ENCODE results near the gene ASB10.

The ASB10 gene

DNA sequence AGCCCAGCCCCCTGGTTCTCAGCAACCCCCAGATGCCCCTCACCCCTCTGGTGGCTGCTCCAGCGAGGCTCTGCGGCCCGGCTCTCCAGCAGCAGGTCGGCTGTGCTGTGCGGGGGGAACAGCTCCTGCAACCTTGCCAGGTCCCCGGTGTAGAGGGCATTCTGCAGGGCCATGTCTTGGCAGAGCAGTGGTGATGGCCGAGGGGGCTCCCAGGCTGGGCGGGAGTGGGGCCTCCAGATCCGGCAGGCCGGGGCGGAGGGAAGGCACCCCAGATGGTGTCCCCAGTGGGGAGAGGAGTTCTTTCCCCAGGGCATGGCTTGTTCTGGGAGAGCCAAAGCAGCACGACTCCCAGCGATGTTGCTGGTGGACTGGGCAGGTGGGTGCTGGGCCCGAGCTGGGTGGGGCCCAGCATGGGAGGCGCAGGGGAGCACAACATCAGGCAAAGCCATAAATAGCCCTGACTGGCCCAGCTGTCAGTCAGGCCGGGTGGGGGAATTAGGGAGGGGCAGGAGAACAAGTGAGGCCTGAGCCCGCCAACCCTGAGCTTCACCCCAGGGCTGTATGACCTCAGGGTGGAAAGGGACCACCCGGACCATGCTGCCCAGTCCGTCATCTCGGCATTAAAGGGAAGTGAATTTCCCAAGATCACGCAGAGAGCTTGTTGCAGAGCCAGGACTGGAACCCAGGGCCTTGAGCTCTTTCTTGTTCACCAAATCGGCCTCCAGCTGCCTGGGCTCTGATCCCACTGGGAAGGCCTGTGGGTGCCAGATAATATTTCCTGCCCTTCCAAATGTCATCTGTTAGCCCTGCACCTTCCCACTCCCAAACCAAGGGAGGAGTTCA lies 580 bp upstream of the ASB10 start:
- Mint-ChIP-seq H3K4me3 (no peak overlapping the region), H3K27me3 (peaks cover 13% of the 10 kb centered on the region), H3K27ac (no peak overlapping the region), H3K4me1 (ENCODE audit: low read depth) (no peaks in the 10 kb centered on the region), H3K36me3 (ENCODE audit: low read depth) (no peaks in the 10 kb centered on the region), H3K9me3 (no peaks in the 10 kb centered on the region)
- intact Hi-C loops (cut with micrococcal nuclease): no loop called here

GRCh38 chr7:151185762-151186639 lies 1.0 kb downstream of the ASB10 start:
- peaks cover 14% of the 10 kb centered on the region for H3K27me3 Mint-ChIP-seq
- no peaks in the 10 kb centered on the region for H3K9me3 Mint-ChIP-seq
- no peak overlapping the region for H3K4me3 Mint-ChIP-seq
- H3K27ac Mint-ChIP-seq: no peak overlapping the region
- intact Hi-C loops (cut with micrococcal nuclease): no loop called here
- H3K36me3 Mint-ChIP-seq (ENCODE audit: low read depth): no peaks in the 10 kb centered on the region
- H3K4me1 Mint-ChIP-seq (ENCODE audit: low read depth): no peaks in the 10 kb centered on the region

- Mint-ChIP-seq H3K36me3 (ENCODE audit: low read depth) (no peaks in the 10 kb centered on the region), H3K4me1 (ENCODE audit: low read depth) (no peaks in the 10 kb centered on the region), H3K27ac (no peak overlapping the region), H3K9me3 (no peaks in the 10 kb centered on the region), H3K4me3 (no peak overlapping the region), H3K27me3 (peaks cover 27% of the 10 kb centered on the region)
- intact Hi-C loops (cut with micrococcal nuclease): no loop called here
These were observed 6.0 kb downstream of the ASB10 start for GRCh38 chr7:151181011-151181431.

GRCh38 chr7:151179946-151180345 lies 7.1 kb downstream of the ASB10 start:
- Mint-ChIP-seq H3K4me3 (no peak overlapping the region), H3K4me1 (ENCODE audit: low read depth) (no peaks in the 10 kb centered on the region), H3K27me3 (peaks cover 37% of the 10 kb centered on the region), H3K27ac (no peak overlapping the region), H3K9me3 (no peaks in the 10 kb centered on the region), H3K36me3 (ENCODE audit: low read depth) (no peaks in the 10 kb centered on the region)
- intact Hi-C loops (cut with micrococcal nuclease): no loop called here

DNA sequence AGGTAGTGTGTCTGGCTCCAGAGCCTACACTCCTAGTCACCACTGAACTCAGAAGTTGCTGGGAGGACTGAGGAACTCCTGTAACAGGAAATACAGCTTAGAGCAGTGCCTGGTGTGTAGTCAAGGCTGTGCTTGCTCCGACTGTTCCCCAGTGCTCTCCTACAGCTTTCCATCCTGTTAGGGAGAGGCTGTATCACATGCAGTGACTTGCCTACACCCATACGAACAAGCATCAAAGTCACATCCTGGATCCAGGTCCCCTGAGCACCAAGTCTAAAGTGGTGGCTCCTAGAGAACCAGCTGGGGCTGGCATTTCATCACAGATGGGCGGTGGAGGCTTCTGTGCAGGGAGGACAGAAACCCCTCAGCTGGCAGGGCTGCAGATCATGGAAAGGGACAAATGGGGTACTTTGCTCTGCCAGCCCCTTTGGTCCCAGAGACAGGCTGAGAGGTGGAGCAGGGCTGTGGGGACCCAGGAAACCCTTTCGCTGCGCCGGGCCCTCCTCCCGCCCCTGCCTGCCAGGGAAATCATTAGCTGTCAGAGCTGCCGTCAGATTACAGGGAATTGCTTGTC lies 7.7 kb downstream of the ASB10 start:
- Mint-ChIP-seq H3K36me3 (ENCODE audit: low read depth) (no peaks in the 10 kb centered on the region), H3K4me1 (ENCODE audit: low read depth) (no peaks in the 10 kb centered on the region), H3K9me3 (no peaks in the 10 kb centered on the region), H3K27ac (no peak overlapping the region), H3K27me3 (peaks cover 39% of the 10 kb centered on the region), H3K4me3 (no peak overlapping the region)
- intact Hi-C loops (cut with micrococcal nuclease): no loop called here

- intact Hi-C loops (cut with micrococcal nuclease): no loop called here
- Mint-ChIP-seq H3K9me3 (no peaks in the 10 kb centered on the region), H3K27me3 (peaks cover 40% of the 10 kb centered on the region), H3K4me3 (no peak overlapping the region), H3K4me1 (ENCODE audit: low read depth) (no peaks in the 10 kb centered on the region), H3K27ac (no peak overlapping the region), H3K36me3 (ENCODE audit: low read depth) (no peaks in the 10 kb centered on the region)
These were observed 8.2 kb downstream of the ASB10 start for GRCh38 chr7:151178831-151179230.

GRCh38 chr7:151178236-151178635 lies 8.8 kb downstream of the ASB10 start:
- Mint-ChIP-seq H3K36me3 (ENCODE audit: low read depth) (no peaks in the 10 kb centered on the region), H3K27me3 (peaks cover 43% of the 10 kb centered on the region), H3K4me3 (no peak overlapping the region), H3K9me3 (no peaks in the 10 kb centered on the region), H3K4me1 (ENCODE audit: low read depth) (no peaks in the 10 kb centered on the region), H3K27ac (no peak overlapping the region)
- intact Hi-C loops (cut with micrococcal nuclease): no loop called here

- no peaks in the 10 kb centered on the region for H3K36me3 Mint-ChIP-seq (ENCODE audit: low read depth)
- no peak overlapping the region for H3K27ac Mint-ChIP-seq
- H3K4me1 Mint-ChIP-seq (ENCODE audit: low read depth): peaks cover 3% of the 10 kb centered on the region
- no peak overlapping the region for H3K4me3 Mint-ChIP-seq
- H3K9me3 Mint-ChIP-seq: no peaks in the 10 kb centered on the region
- intact Hi-C loops (cut with micrococcal nuclease): no loop called here
- peaks cover 52% of the 10 kb centered on the region for H3K27me3 Mint-ChIP-seq
These were observed 9.7 kb downstream of the ASB10 start for GRCh38 chr7:151177310-151177709.

- Mint-ChIP-seq H3K27me3 (peaks cover 60% of the 10 kb centered on the region), H3K36me3 (ENCODE audit: low read depth) (no peaks in the 10 kb centered on the region), H3K27ac (no peak overlapping the region), H3K4me1 (ENCODE audit: low read depth) (peaks cover 4% of the 10 kb centered on the region), H3K4me3 (no peak overlapping the region), H3K9me3 (no peaks in the 10 kb centered on the region)
- intact Hi-C loops (cut with micrococcal nuclease): no loop called here
These were observed 10.6 kb downstream of the ASB10 start for GRCh38 chr7:151176401-151176800.

DNA sequence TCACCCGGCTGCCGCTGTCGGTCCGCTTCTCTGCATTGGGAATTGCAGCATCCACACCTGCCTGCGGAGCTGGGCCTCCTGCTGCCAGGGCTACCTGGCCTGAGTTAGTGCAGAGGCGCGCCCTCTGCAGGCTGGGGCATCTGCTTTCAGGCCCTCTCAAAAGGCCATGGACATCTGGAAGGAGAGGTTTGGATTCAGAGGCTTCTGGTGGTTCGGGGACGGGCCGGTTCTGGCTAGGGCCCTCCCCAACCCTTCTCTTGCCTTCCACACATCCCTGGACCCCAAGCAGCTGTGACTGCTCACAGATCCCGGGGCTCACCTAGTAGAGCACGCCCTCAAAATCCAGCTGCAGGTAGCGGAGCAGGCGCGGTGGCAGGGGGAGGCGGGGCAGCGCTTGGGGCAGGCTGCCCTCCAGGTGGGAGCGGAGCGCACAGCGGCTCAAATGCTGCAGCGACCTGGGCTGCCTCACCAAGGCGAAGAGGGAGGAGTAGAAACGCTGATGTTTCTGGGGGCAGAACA lies 11.2 kb downstream of the ASB10 start:
- H3K4me3 Mint-ChIP-seq: no peak overlapping the region
- H3K9me3 Mint-ChIP-seq: no peaks in the 10 kb centered on the region
- peaks cover 4% of the 10 kb centered on the region for H3K4me1 Mint-ChIP-seq (ENCODE audit: low read depth)
- peaks cover 66% of the 10 kb centered on the region for H3K27me3 Mint-ChIP-seq
- H3K27ac Mint-ChIP-seq: no peak overlapping the region
- intact Hi-C loops (cut with micrococcal nuclease): no loop called here
- no peaks in the 10 kb centered on the region for H3K36me3 Mint-ChIP-seq (ENCODE audit: low read depth)

GRCh38 chr7:151175047-151175792 lies 11.8 kb downstream of the ASB10 start:
- Mint-ChIP-seq H3K4me1 (ENCODE audit: low read depth) (peaks cover 4% of the 10 kb centered on the region), H3K27ac (no peak overlapping the region), H3K27me3 (peaks cover 72% of the 10 kb centered on the region), H3K9me3 (no peaks in the 10 kb centered on the region), H3K36me3 (ENCODE audit: low read depth) (no peaks in the 10 kb centered on the region), H3K4me3 (no peak overlapping the region)
- intact Hi-C loops (cut with micrococcal nuclease): no loop called here

- Mint-ChIP-seq H3K27me3 (peaks cover 80% of the 10 kb centered on the region), H3K27ac (no peak overlapping the region), H3K4me1 (ENCODE audit: low read depth) (peaks cover 4% of the 10 kb centered on the region), H3K36me3 (ENCODE audit: low read depth) (no peaks in the 10 kb centered on the region), H3K9me3 (no peaks in the 10 kb centered on the region), H3K4me3 (no peak overlapping the region)
- intact Hi-C loops (cut with micrococcal nuclease): loop anchor here (5.0 kb wide), 1 partner anchor 52 kb away; no protein-coding TSS in a partner anchor
These were observed 12.6 kb downstream of the ASB10 start for GRCh38 chr7:151174246-151175046.
